Liver (tissue), 9 donors: ENCODE results near the gene DGKD. TPM values are rescaled to one million over a fixed set of nuclear protein-coding genes. Genes with fewer than 3 reads are reported as not detected.

Experiments
- DNase-seq: peaks from one replicate; pipeline ENCODE4 v3.0.0-alpha.2; 2017; ENCODE audit warnings: low spot score
- H3K27ac ChIP-seq, 2 donors: one replicate each; pipeline ENCODE4 v1.7.0; 2013; ENCODE audit warnings: inconsistent platforms in 2 of 2, low read length in 2 of 2, control low read depth in 1 of 2, low read depth in 1 of 2, mild to moderate bottlenecking in 1 of 2
- H3K27me3 ChIP-seq, 4 donors: one replicate each; pipeline versions ENCODE4 v1.6.1 to v1.7.0; 2013; ENCODE audit warnings: low read length in 3 of 4, inconsistent platforms in 1 of 4, mild to moderate bottlenecking in 1 of 4, moderate library complexity in 1 of 4; ENCODE audit not compliant: control insufficient read depth in 4 of 4, insufficient read depth in 4 of 4
- H3K36me3 ChIP-seq, 4 donors: one replicate each; pipeline versions ENCODE4 v1.6.1 to v1.7.0; 2013; ENCODE audit warnings: low read length in 3 of 4, mild to moderate bottlenecking in 3 of 4, low read depth in 1 of 4, moderate library complexity in 1 of 4; ENCODE audit not compliant: control insufficient read depth in 4 of 4, insufficient read depth in 3 of 4
- H3K4me1 ChIP-seq, 4 donors: one replicate each; pipeline versions ENCODE4 v1.6.1 to v1.7.0; 2013; ENCODE audit warnings: low read length in 3 of 4, mild to moderate bottlenecking in 3 of 4, moderate library complexity in 1 of 4; ENCODE audit not compliant: control insufficient read depth in 4 of 4, insufficient read depth in 4 of 4
- H3K4me3 ChIP-seq, 3 donors: one replicate each; pipeline versions ENCODE4 v1.6.1 to v1.7.0; 2013; ENCODE audit warnings: low read length in 3 of 3, control low read depth in 1 of 3, low read depth in 1 of 3, mild to moderate bottlenecking in 1 of 3
- H3K9ac ChIP-seq, 2 donors: one replicate each; pipeline ENCODE4 v1.7.0; 2013; ENCODE audit warnings: low read length in 2 of 2, mild to moderate bottlenecking in 2 of 2, moderate library complexity in 2 of 2, control low read depth in 1 of 2, low read depth in 1 of 2
- H3K9me3 ChIP-seq, 4 donors: one replicate each; pipeline versions ENCODE4 v1.6.1 to v1.7.0; 2013; ENCODE audit warnings: low read length in 3 of 4; ENCODE audit not compliant: control insufficient read depth in 4 of 4
- EGR1 ChIP-seq, 2 donors: IDR thresholded peaks; 2 replicates each; pipeline ENCODE4 v1.6.1; 2016 to 2018; ENCODE audit warnings: antibody characterized with exemption in 2 of 2, low read depth in 2 of 2
- FOXA1 ChIP-seq: IDR thresholded peaks from 2 replicates; pipeline ENCODE4 v1.6.1; 2016; ENCODE audit warnings: antibody characterized with exemption
- FOXA2 ChIP-seq: IDR thresholded peaks from 2 replicates; pipeline ENCODE4 v1.6.1; 2016; ENCODE audit warnings: antibody characterized with exemption
- HNF4A ChIP-seq, 2 donors: conservative IDR thresholded peaks; 2 replicates each; pipeline ENCODE4 v1.6.1; 2016; ENCODE audit warnings: antibody characterized with exemption in 2 of 2, mild to moderate bottlenecking in 2 of 2
- HNF4G ChIP-seq: IDR thresholded peaks from 2 replicates; pipeline ENCODE4 v1.6.1; 2016; ENCODE audit warnings: antibody characterized with exemption
- NR2F2 ChIP-seq: IDR thresholded peaks from 2 replicates; pipeline ENCODE4 v1.6.1; 2016; ENCODE audit warnings: antibody characterized with exemption
- RAD21 ChIP-seq, 2 donors: IDR thresholded peaks; 2 replicates each; pipeline ENCODE4 v1.6.1; 2016; ENCODE audit warnings: antibody characterized with exemption in 2 of 2, mild to moderate bottlenecking in 2 of 2
- RXRA ChIP-seq, 2 donors: IDR thresholded peaks; 2 replicates each; pipeline ENCODE4 v1.6.1; 2017 to 2018; ENCODE audit warnings: antibody characterized with exemption in 2 of 2, mild to moderate bottlenecking in 1 of 2
- SP1 ChIP-seq: IDR thresholded peaks from 2 replicates; pipeline ENCODE4 v1.6.1; 2018; ENCODE audit warnings: antibody characterized with exemption, mild to moderate bottlenecking
- TAF1 ChIP-seq: conservative IDR thresholded peaks from 2 replicates; pipeline ENCODE4 v1.6.1; 2016; ENCODE audit warnings: antibody characterized with exemption, mild to moderate bottlenecking
- YY1 ChIP-seq: IDR thresholded peaks from 2 replicates; pipeline ENCODE4 v1.6.1; 2016; ENCODE audit warnings: antibody characterized with exemption, mild to moderate bottlenecking
- WGBS: extraction: QIAGEN DNeasy Blood & Tissue Kit; methylation state at CpG from one replicate; pipeline ENCODE4 v1.1.7; 2013; 5-methylcytosine and 5-hydroxymethylcytosine counted together
- polyA plus RNA-seq, 2 donors: library from polyadenylated mRNA; stranded (reverse) in 1 of 2; unstranded in 1 of 2; fragments of 200-250 nt in 1 of 2; fragments of >200 nt in 1 of 2; fragmentation: Nextera tagmentation in 1 of 2; extraction: Ambion mirVana in 1 of 2; gene quantifications; one replicate each; pipeline versions ENCODE4 v1.2.1 to v1.2.3, GENCODE V29; 2013 to 2015
- total RNA-seq, 2 donors: library from RNA; depleted of rRNA; stranded (reverse); fragments of >200 nt; gene quantifications; one replicate each; pipeline ENCODE4 v1.2.3, GENCODE V29; 2014
- TF ChIP-seq, protein P1 (sequence below): IDR thresholded peaks from 2 replicates; pipeline ENCODE4 v1.6.1; 2016; ENCODE audit warnings: antibody characterized with exemption
- TF ChIP-seq, protein P2 (sequence below): IDR thresholded peaks from 2 replicates; pipeline ENCODE4 v1.6.1; 2016; ENCODE audit warnings: antibody characterized with exemption, mild to moderate bottlenecking
- TF ChIP-seq, protein P3 (sequence below): IDR thresholded peaks from 2 replicates; pipeline ENCODE4 v1.6.1; 2016; ENCODE audit warnings: antibody characterized with exemption
- donor health status: healthy.
- donor health status: healthy.
- donor health status: healthy.
- donor health status: healthy.
- donor health status: healthy.

Gene DGKD
- total and polyA plus RNA-seq, 4 donors: 4.8 to 16.4 (median 8.2) TPM

DNA sequence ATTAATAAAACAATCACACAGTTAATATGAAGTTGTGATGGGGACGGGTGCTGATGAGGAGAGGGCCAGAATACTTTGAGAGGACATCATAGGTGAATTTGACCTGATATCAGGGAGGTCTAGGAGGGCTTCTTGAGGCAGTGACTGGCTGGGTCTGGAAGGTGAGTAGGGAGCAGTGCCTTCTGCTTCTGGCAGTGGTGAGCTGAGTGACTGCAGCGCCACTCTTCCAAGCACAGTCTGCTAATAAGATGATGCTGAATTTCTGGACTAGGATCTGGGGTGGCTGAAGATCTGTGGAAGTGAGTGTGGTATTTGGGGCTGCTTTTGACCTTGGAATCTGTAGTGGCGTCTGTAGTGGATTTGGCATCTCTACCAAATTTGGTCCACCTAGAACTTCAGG is 5.5 kb downstream of the DGKD start:
- 95% methylated on average over 3 of the region's 3 CpGs for WGBS
- Histone ChIP-seq H3K27ac (no peak overlapping the region), H3K36me3 (peaks cover 0 to 6% (median under 1%) of the 10 kb centered on the region in 4 donors), H3K4me3 (no peak overlapping the region), H3K4me1 (peaks cover 2 to 21% (median 3%) of the 10 kb centered on the region in 4 donors), H3K27me3 (no peaks in the 10 kb centered on the region), H3K9ac (no peak overlapping the region), H3K9me3 (peaks cover 0 to 3% (median 0%) of the 10 kb centered on the region in 4 donors)
- no peak for DNase-seq
- TF ChIP-seq, protein P1, sequence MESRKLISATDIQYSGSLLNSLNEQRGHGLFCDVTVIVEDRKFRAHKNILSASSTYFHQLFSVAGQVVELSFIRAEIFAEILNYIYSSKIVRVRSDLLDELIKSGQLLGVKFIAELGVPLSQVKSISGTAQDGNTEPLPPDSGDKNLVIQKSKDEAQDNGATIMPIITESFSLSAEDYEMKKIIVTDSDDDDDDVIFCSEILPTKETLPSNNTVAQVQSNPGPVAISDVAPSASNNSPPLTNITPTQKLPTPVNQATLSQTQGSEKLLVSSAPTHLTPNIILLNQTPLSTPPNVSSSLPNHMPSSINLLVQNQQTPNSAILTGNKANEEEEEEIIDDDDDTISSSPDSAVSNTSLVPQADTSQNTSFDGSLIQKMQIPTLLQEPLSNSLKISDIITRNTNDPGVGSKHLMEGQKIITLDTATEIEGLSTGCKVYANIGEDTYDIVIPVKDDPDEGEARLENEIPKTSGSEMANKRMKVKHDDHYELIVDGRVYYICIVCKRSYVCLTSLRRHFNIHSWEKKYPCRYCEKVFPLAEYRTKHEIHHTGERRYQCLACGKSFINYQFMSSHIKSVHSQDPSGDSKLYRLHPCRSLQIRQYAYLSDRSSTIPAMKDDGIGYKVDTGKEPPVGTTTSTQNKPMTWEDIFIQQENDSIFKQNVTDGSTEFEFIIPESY: no peak
- TF ChIP-seq FOXA1 (no peak), HNF4A (conservative IDR thresholded peaks at IDR 0.05) (no peak), RAD21 (IDR thresholded peaks at IDR 0.05) (no peak), YY1 (no peak), FOXA2 (no peak), TAF1 (no peak), NR2F2 (no peak), RXRA (IDR thresholded peaks at IDR 0.05) (no peak)
- TF ChIP-seq, protein P2, sequence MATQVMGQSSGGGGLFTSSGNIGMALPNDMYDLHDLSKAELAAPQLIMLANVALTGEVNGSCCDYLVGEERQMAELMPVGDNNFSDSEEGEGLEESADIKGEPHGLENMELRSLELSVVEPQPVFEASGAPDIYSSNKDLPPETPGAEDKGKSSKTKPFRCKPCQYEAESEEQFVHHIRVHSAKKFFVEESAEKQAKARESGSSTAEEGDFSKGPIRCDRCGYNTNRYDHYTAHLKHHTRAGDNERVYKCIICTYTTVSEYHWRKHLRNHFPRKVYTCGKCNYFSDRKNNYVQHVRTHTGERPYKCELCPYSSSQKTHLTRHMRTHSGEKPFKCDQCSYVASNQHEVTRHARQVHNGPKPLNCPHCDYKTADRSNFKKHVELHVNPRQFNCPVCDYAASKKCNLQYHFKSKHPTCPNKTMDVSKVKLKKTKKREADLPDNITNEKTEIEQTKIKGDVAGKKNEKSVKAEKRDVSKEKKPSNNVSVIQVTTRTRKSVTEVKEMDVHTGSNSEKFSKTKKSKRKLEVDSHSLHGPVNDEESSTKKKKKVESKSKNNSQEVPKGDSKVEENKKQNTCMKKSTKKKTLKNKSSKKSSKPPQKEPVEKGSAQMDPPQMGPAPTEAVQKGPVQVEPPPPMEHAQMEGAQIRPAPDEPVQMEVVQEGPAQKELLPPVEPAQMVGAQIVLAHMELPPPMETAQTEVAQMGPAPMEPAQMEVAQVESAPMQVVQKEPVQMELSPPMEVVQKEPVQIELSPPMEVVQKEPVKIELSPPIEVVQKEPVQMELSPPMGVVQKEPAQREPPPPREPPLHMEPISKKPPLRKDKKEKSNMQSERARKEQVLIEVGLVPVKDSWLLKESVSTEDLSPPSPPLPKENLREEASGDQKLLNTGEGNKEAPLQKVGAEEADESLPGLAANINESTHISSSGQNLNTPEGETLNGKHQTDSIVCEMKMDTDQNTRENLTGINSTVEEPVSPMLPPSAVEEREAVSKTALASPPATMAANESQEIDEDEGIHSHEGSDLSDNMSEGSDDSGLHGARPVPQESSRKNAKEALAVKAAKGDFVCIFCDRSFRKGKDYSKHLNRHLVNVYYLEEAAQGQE: no peak
- TF ChIP-seq, protein P3, sequence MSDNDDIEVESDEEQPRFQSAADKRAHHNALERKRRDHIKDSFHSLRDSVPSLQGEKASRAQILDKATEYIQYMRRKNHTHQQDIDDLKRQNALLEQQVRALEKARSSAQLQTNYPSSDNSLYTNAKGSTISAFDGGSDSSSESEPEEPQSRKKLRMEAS: no peak

DNA sequence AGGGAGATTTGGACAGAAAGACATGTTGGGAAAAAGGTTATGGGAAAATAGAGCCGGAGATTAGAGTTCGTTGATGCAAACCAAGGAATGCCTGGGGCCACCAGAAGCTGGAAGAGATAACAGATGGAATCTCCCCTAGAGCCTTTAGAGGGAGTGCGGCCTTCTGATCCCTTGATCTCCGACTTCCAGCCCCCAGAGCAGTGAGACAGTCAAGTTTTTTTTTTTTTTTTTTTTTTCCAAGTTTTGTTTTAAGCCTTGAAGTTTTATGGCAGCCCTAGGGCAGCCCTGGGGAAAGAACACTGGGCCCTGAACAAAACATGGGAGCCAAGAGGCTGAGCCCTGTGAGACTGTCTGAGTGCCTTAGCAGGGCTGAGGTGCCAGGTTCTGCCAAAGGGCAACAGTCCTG is 6.5 kb downstream of the DGKD start:
- no peak overlapping the region for H3K9ac ChIP-seq
- no peaks in the 10 kb centered on the region for H3K27me3 ChIP-seq
- H3K4me3 ChIP-seq: no peak overlapping the region
- no peak for TF ChIP-seq HNF4G
- TF ChIP-seq, protein P3: no peak
- no peak for TF ChIP-seq SP1
- TF ChIP-seq, protein P1: no peak
- TF ChIP-seq RAD21 (IDR thresholded peaks at IDR 0.05): no peak
- peak; percentile 58 for TF ChIP-seq NR2F2
- no peak for TF ChIP-seq EGR1 (IDR thresholded peaks at IDR 0.05; ENCODE audit: low read depth in 2 of 2)
- TF ChIP-seq, protein P2: no peak
- no peak for TF ChIP-seq TAF1
- DNase-seq: no peak
- H3K4me1 ChIP-seq: peaks cover 0 to 13% (median 3%) of the 10 kb centered on the region in 4 donors
- H3K27ac ChIP-seq: no peak overlapping the region
- H3K36me3 ChIP-seq: peaks cover 0 to 6% (median under 1%) of the 10 kb centered on the region in 4 donors
- WGBS: 89% methylated on average over 4 of the region's 4 CpGs
- H3K9me3 ChIP-seq: peaks cover 0 to 3% (median 0%) of the 10 kb centered on the region in 4 donors
